ENCODE results near the gene SHB. TPM values are rescaled to one million over a fixed set of nuclear protein-coding genes. Genes with fewer than 3 reads are reported as not detected.

SHB gene
- total RNA-seq, 1 donor from 2014 or later: 1.1 TPM

DNA sequence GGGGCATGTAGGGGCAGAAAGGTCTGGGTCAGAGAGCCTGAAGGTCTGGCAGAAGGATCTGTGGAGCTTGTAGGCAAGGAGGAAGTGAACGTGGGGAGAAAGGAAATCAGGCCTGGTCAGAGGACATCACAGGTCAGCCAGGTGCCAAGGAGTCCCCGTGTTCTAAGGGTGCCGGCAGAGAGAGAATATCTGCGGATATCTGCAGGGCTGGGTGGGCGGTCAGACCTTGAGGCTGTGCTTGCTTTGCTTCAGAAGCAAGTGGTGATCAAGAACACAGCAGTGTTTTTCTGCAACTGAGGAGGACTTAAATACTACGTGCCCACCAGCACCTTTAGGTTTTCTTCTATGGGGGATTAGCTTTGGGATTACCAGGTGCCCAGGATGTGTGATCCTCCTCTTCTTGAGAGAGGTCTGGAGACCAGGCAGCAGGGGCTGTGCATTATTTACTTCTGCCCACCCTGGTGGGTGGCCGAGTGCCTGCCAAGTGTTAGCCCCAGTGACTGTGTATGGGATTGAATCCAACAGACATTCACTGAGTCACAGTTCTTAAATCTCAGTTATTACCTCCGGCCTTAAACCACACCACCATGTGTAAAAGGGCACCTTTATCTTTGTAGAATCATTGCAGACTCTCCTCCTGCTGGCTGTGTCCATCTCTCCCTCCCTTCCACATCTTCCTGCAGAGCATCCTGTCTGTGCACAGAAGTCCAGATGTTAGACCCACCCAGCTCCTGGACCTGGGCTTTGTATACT lies 12.5 kb upstream of the SHB start:
- Histone ChIP-seq H3K9me3 (ENCODE audit: low read depth) (no peaks in the 10 kb centered on the region), H3K9ac (no peak overlapping the region), H3K79me2 (ENCODE audit: low read depth) (no peaks in the 10 kb centered on the region), H3K36me3 (no peaks in the 10 kb centered on the region), H3F3A (ENCODE audit: low read depth) (peaks cover 28% of the 10 kb centered on the region), H3K4me3 (no peak overlapping the region), H3K4me2 (no peak overlapping the region), H3K4me1 (peaks cover 31% of the 10 kb centered on the region), H4K20me1 (ENCODE audit: low read depth) (peaks cover 7% of the 10 kb centered on the region), H3K27ac (no peak overlapping the region), H3K27me3 (peaks cover 70% of the 10 kb centered on the region), H2AFZ (replicated peaks) (no peak overlapping the region)
- H3K4me3 Mint-ChIP-seq: no peak overlapping the region
- peaks cover 12% of the 10 kb centered on the region for H3K27me3 Mint-ChIP-seq (ENCODE audit: insufficient read depth, low read depth)
- TF ChIP-seq EZH2 (IDR thresholded peaks at IDR 0.05): no peak
- TF ChIP-seq EZH2phosphoT487 (IDR thresholded peaks at IDR 0.05): no peak
- TF ChIP-seq, protein P1, sequence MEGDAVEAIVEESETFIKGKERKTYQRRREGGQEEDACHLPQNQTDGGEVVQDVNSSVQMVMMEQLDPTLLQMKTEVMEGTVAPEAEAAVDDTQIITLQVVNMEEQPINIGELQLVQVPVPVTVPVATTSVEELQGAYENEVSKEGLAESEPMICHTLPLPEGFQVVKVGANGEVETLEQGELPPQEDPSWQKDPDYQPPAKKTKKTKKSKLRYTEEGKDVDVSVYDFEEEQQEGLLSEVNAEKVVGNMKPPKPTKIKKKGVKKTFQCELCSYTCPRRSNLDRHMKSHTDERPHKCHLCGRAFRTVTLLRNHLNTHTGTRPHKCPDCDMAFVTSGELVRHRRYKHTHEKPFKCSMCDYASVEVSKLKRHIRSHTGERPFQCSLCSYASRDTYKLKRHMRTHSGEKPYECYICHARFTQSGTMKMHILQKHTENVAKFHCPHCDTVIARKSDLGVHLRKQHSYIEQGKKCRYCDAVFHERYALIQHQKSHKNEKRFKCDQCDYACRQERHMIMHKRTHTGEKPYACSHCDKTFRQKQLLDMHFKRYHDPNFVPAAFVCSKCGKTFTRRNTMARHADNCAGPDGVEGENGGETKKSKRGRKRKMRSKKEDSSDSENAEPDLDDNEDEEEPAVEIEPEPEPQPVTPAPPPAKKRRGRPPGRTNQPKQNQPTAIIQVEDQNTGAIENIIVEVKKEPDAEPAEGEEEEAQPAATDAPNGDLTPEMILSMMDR (IDR thresholded peaks at IDR 0.05): no peak
- H3K27ac Mint-ChIP-seq: peak overlapping the region; percentile 55
- H3K36me3 Mint-ChIP-seq: no peaks in the 10 kb centered on the region
- H3K9me3 Mint-ChIP-seq: no peaks in the 10 kb centered on the region
- peaks cover 44% of the 10 kb centered on the region for H3K4me1 Mint-ChIP-seq
- no peak for DNase-seq (ENCODE audit: low spot score)

DNA sequence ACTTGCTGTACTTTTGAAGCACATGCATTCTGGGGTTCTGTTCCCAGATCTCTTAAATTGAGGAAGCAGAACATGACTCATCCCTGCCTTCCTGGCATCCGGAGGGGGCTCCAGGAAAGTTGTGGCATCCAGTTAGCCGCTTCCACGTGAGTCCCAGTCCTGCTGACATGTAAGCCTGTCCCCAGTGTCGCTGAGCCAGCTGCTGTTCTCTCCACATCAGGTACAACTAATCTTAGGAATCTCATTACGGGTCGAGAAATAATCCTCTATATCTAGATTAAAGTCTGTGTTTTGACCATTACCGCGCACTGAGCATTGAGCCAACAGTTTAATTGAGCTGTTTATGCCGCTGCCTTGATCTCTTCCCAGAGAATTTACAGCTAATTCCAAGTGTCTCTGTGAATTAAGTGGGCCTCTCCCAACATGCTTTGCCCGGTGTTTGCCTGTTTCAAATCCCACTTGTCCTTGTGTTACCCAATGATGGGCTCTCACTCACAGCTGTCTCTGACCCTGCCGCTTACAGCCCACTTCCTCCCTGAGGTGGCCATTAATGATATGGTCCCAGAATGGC lies 10.5 kb upstream of the SHB start:
- Mint-ChIP-seq H3K27ac (no peak overlapping the region), H3K9me3 (peaks cover 2% of the 10 kb centered on the region), H3K36me3 (no peaks in the 10 kb centered on the region), H3K4me3 (no peak overlapping the region), H3K4me1 (peaks cover 25% of the 10 kb centered on the region), H3K27me3 (ENCODE audit: insufficient read depth, low read depth) (peaks cover 8% of the 10 kb centered on the region)
- DNase-seq (ENCODE audit: low spot score): no peak
- no peaks in the 10 kb centered on the region for H3K36me3 ChIP-seq
- no peaks in the 10 kb centered on the region for H3K9me3 ChIP-seq (ENCODE audit: low read depth)
- H3K4me3 ChIP-seq: no peak overlapping the region
- H3K4me1 ChIP-seq: peaks cover 16% of the 10 kb centered on the region
- no peak overlapping the region for H3K4me2 ChIP-seq
- H3K79me2 ChIP-seq (ENCODE audit: low read depth): no peaks in the 10 kb centered on the region
- peaks cover 7% of the 10 kb centered on the region for H4K20me1 ChIP-seq (ENCODE audit: low read depth)
- H3K27ac ChIP-seq: no peak overlapping the region
- TF ChIP-seq EZH2phosphoT487 (IDR thresholded peaks at IDR 0.05) (no peak), EZH2 (IDR thresholded peaks at IDR 0.05) (no peak)
- TF ChIP-seq, protein P1 (IDR thresholded peaks at IDR 0.05): no peak
- no peak overlapping the region for H2AFZ ChIP-seq (replicated peaks)
- H3K9ac ChIP-seq: no peak overlapping the region
- peaks cover 54% of the 10 kb centered on the region for H3K27me3 ChIP-seq
- peaks cover 18% of the 10 kb centered on the region for H3F3A ChIP-seq (ENCODE audit: low read depth)

DNA sequence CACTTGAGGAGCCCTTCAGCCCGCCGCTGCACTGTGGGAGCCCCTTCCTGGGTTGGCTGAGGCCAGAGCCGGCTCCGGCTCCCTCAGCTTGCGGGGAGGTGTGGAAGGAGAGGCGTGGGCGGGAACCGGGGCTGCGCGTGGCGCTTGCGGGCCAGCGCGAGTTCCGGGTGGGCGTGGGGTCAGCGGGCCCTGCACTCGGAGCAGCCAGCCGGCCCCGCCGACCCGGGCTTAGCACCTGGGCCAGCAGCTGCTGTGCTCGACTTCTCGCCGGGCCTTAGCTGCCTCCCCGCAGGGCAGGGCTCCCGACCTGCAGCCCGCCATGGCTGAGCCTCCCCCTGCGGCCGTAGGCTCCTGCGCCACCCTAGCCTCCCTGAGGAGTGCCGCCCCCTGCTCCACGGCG lies 6.2 kb upstream of the SHB start:
- no peaks in the 10 kb centered on the region for H3K9me3 ChIP-seq (ENCODE audit: low read depth)
- no peaks in the 10 kb centered on the region for H3K36me3 ChIP-seq
- H3K4me1 Mint-ChIP-seq: peaks cover 10% of the 10 kb centered on the region
- H3F3A ChIP-seq (ENCODE audit: low read depth): peaks cover 7% of the 10 kb centered on the region
- H3K27me3 Mint-ChIP-seq (ENCODE audit: insufficient read depth, low read depth): peaks cover 10% of the 10 kb centered on the region
- no peak overlapping the region for H3K27ac Mint-ChIP-seq
- TF ChIP-seq EZH2phosphoT487 (IDR thresholded peaks at IDR 0.05) (no peak), EZH2 (IDR thresholded peaks at IDR 0.05) (no peak)
- TF ChIP-seq, protein P1 (IDR thresholded peaks at IDR 0.05): no peak
- no peak overlapping the region for H3K27ac ChIP-seq
- no peak overlapping the region for H3K4me2 ChIP-seq
- no peak overlapping the region for H2AFZ ChIP-seq (replicated peaks)
- H3K4me1 ChIP-seq: no peaks in the 10 kb centered on the region
- no peak overlapping the region for H3K4me3 Mint-ChIP-seq
- H3K36me3 Mint-ChIP-seq: no peaks in the 10 kb centered on the region
- H3K9ac ChIP-seq: no peak overlapping the region
- no peaks in the 10 kb centered on the region for H4K20me1 ChIP-seq (ENCODE audit: low read depth)
- no peaks in the 10 kb centered on the region for H3K79me2 ChIP-seq (ENCODE audit: low read depth)
- H3K9me3 Mint-ChIP-seq: peaks cover 2% of the 10 kb centered on the region
- peaks cover 41% of the 10 kb centered on the region for H3K27me3 ChIP-seq
- no peak for DNase-seq (ENCODE audit: low spot score)
- no peak overlapping the region for H3K4me3 ChIP-seq
